HUES48 (cell line): Measurements from ENCODE around the gene DCTN2.

ENCODE experiments used
- H3K27ac ChIP-seq: one replicate; pipeline ENCODE4 v1.7.0; 2013; ENCODE audit warnings: low read depth, low read length, inconsistent platforms
- H3K27me3 ChIP-seq: 2 replicates; pipeline ENCODE4 v1.6.1; 2013; ENCODE audit warnings: mild to moderate bottlenecking, low read length; ENCODE audit not compliant: control insufficient read depth, insufficient read depth
- H3K36me3 ChIP-seq: 2 replicates; pipeline ENCODE4 v1.6.1; 2013; ENCODE audit warnings: low read length; ENCODE audit not compliant: control insufficient read depth, insufficient read depth
- H3K4me1 ChIP-seq: 2 replicates; pipeline ENCODE4 v1.6.1; 2013; ENCODE audit warnings: mild to moderate bottlenecking, low read length; ENCODE audit not compliant: control insufficient read depth, insufficient read depth
- H3K4me3 ChIP-seq: 2 replicates; pipeline ENCODE4 v1.5.1; 2013; ENCODE audit warnings: mild to moderate bottlenecking, low read depth, low read length
- H3K9ac ChIP-seq: 2 replicates; pipeline ENCODE4 v1.6.1; 2013; ENCODE audit warnings: mild to moderate bottlenecking, low read depth, low read length, moderate library complexity
- H3K9me3 ChIP-seq: 2 replicates; pipeline ENCODE4 v1.6.1; 2013; ENCODE audit warnings: low read length; ENCODE audit not compliant: control insufficient read depth, insufficient read depth

Gene DCTN2

GRCh38 chr12:57558864-57559263 is 11.9 kb upstream of the DCTN2 start:
- H3K36me3 ChIP-seq: peaks cover 11% of the 10 kb centered on the region
- no peaks in the 10 kb centered on the region for H3K4me1 ChIP-seq
- no peaks in the 10 kb centered on the region for H3K27me3 ChIP-seq
- H3K27ac ChIP-seq: no peak overlapping the region
- H3K9me3 ChIP-seq: no peaks in the 10 kb centered on the region
- no peak overlapping the region for H3K4me3 ChIP-seq
- no peak overlapping the region for H3K9ac ChIP-seq

- H3K9me3 ChIP-seq: no peaks in the 10 kb centered on the region
- peaks cover 9% of the 10 kb centered on the region; the same call in 1 of the 2 replicates for H3K4me1 ChIP-seq
- H3K27ac ChIP-seq: no peak overlapping the region
- H3K27me3 ChIP-seq: no peaks in the 10 kb centered on the region
- H3K4me3 ChIP-seq: no peak overlapping the region
- H3K36me3 ChIP-seq: peaks cover 3% of the 10 kb centered on the region; the same call in 1 of the 2 replicates
- H3K9ac ChIP-seq: no peak overlapping the region
Measured at GRCh38 chr12:57554897-57555296, 7.9 kb upstream of the DCTN2 start.

GRCh38 chr12:57554453-57554852 is 7.5 kb upstream of the DCTN2 start:
- peaks cover 10% of the 10 kb centered on the region; the same call in 1 of the 2 replicates for H3K4me1 ChIP-seq
- H3K36me3 ChIP-seq: peaks cover 3% of the 10 kb centered on the region; the same call in 1 of the 2 replicates
- H3K4me3 ChIP-seq: no peak overlapping the region
- 0 out of 2 replicates have a peak, but pooled peaks cover under 1% of the 10 kb centered on the region for H3K27me3 ChIP-seq
- H3K27ac ChIP-seq: no peak overlapping the region
- H3K9me3 ChIP-seq: no peaks in the 10 kb centered on the region
- no peak overlapping the region for H3K9ac ChIP-seq

GRCh38 chr12:57553343-57554202 is 6.6 kb upstream of the DCTN2 start:
- Histone ChIP-seq H3K9me3 (no peaks in the 10 kb centered on the region), H3K4me1 (peaks cover 15% of the 10 kb centered on the region; the same call in 1 of the 2 replicates), H3K36me3 (peaks cover 3% of the 10 kb centered on the region; the same call in 1 of the 2 replicates), H3K4me3 (no peak overlapping the region), H3K27ac (no peak overlapping the region), H3K27me3 (peaks cover 8% of the 10 kb centered on the region; the same call in 1 of the 2 replicates), H3K9ac (no peak overlapping the region)

GRCh38 chr12:57552835-57553313 is 5.9 kb upstream of the DCTN2 start:
- peaks cover 13% of the 10 kb centered on the region; the same call in 1 of the 2 replicates for H3K27me3 ChIP-seq
- no peak overlapping the region for H3K27ac ChIP-seq
- no peak overlapping the region for H3K4me3 ChIP-seq
- H3K36me3 ChIP-seq: peaks cover 3% of the 10 kb centered on the region; the same call in 1 of the 2 replicates
- peaks cover 15% of the 10 kb centered on the region; the same call in 1 of the 2 replicates for H3K4me1 ChIP-seq
- H3K9me3 ChIP-seq: no peaks in the 10 kb centered on the region
- H3K9ac ChIP-seq: no peak overlapping the region

GRCh38 chr12:57552306-57552651 is 5.3 kb upstream of the DCTN2 start:
- H3K36me3 ChIP-seq: no peaks in the 10 kb centered on the region; the same call in 1 of the 2 replicates
- H3K4me3 ChIP-seq: no peak overlapping the region
- peaks cover 13% of the 10 kb centered on the region; the same call in 1 of the 2 replicates for H3K27me3 ChIP-seq
- no peaks in the 10 kb centered on the region for H3K9me3 ChIP-seq
- no peak overlapping the region for H3K27ac ChIP-seq
- H3K4me1 ChIP-seq: peaks cover 16% of the 10 kb centered on the region; the same call in 1 of the 2 replicates
- H3K9ac ChIP-seq: no peak overlapping the region

GRCh38 chr12:57551637-57552305 is 4.8 kb upstream of the DCTN2 start:
- Histone ChIP-seq H3K27ac (no peak overlapping the region), H3K9ac (no peak overlapping the region), H3K4me3 (no peak overlapping the region), H3K36me3 (no peaks in the 10 kb centered on the region; the same call in 1 of the 2 replicates), H3K4me1 (peaks cover 18% of the 10 kb centered on the region; the same call in 1 of the 2 replicates), H3K27me3 (peaks cover 13% of the 10 kb centered on the region; the same call in 1 of the 2 replicates), H3K9me3 (no peaks in the 10 kb centered on the region)

GRCh38 chr12:57550641-57551549 is 3.9 kb upstream of the DCTN2 start:
- Histone ChIP-seq H3K9me3 (no peaks in the 10 kb centered on the region), H3K27me3 (peaks cover 13% of the 10 kb centered on the region; the same call in 1 of the 2 replicates), H3K9ac (no peak overlapping the region), H3K4me3 (peak overlapping the region; percentile 95), H3K36me3 (no peaks in the 10 kb centered on the region; the same call in 1 of the 2 replicates), H3K4me1 (peaks cover 21% of the 10 kb centered on the region), H3K27ac (no peak overlapping the region)

- H3K9me3 ChIP-seq: no peaks in the 10 kb centered on the region
- H3K9ac ChIP-seq: no peak within 1 kb of the TSS
- peaks cover 13% of the 10 kb centered on the region; the same call in 1 of the 2 replicates for H3K27me3 ChIP-seq
- H3K27ac ChIP-seq: no peak within 1 kb of the TSS
- H3K4me1 ChIP-seq: peaks cover 23% of the 10 kb centered on the region
- H3K36me3 ChIP-seq: no peaks in the 10 kb centered on the region; the same call in 1 of the 2 replicates
- peak within 1 kb of the TSS; percentile 95 for H3K4me3 ChIP-seq
Measured at GRCh38 chr12:57549909-57550640, 3.1 kb upstream of the DCTN2 start, which contains the start of gene KIF5A. Gene KIF5A, plus strand, starts transcription at chr12:57550044. Its CDS starts 228 bp downstream, at chr12:57550272.
